Stimulated activated CD4-positive, alpha-beta T cell treated with anti-CD3 and anti-CD28 coated beads, TNF-alpha, amount 100 ng/mL, for 4 hours (primary cell): ENCODE results near the gene SCUBE3.

Experiments used
- DNase-seq, 3 experiments: peaks; one replicate each; pipeline ENCODE4 v3.0.0-alpha.2; 2020; ENCODE audit warnings: low read depth in 3 of 3

The SCUBE3 gene

DNA sequence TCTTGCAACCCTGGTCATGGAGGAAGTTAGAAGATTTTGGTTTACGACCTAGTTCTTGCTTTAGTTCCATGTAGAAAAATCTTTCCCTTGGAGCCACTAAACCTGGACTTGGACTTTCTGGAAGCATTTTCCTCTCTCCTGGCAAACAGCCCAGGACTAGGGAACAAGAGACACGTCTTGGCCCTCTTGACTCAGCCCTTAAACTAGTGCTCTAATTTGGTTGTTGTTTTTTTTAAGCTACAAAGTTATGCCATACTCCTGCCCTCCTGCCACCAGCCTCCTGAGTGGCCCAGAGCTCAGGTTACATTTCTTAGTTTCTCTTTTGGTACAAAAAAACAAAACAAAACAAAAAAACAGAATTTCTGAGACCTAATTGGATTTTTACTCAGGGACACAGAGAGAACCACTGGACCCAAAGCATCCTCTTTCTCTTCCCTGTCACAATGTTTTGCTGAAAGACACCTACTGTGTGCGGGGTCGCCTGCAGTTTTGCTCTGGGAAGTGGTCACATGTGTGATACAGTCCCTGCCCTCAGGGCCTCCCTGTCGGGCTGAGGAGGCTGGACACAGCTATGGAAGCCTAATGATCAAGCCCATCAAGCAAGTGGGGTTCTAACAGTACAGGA, 32.3 kb upstream of the SCUBE3 start:
- no peak for DNase-seq

DNA sequence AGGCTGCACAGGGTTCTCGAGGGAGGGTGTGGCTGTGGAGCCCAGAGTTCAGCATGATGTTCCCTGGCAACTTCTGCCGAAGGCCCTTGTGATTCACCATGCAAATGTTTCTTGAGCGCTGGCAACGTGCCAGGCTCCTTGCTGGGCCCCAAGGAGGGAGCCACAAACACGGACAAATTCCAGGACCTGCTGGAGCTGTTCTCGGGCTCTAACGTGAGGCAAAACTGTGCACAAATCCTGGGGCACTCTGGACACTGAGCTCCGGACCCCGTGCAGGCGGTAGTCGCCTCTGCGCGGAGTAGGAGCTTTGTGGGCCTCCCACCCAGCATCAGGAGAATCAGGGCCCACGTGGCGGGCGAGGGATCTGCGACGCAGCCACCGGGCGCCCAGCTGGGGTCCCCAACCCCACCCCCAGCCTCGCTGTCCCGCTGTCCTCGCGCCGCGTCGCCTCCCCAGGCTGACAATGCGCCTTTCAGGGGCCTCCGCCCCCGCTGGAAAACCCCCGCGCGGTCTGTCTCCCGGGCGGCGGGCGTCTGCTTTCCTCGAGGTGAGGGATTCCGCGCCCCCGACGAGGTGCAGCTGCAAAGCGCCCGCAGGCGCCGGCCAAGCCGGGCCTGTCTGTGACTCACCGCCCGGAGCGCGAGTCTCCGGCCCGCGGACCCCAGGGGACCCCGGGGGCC, 31.7 kb upstream of the SCUBE3 start:
- DNase-seq: no peak

DNA sequence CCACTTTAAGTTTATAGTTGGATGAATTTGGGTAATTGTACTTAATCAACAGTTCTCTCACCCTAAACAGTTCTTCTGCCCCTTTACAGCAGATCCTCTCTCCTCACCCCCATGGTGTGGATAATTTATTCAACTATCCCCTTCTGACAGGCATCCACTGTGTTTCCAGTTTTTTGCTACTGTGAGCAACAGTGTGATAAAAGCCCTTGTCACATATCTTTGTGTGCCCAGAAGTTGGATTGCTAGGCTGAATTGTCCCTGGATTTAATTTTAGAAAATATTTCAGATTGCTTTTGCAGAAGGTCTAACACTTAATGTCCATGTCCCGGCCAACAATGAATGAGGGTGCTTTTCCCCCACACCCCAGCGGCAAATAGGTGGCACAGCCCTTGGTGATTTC, 30.5 kb upstream of the SCUBE3 start:
- no peak for DNase-seq

DNA sequence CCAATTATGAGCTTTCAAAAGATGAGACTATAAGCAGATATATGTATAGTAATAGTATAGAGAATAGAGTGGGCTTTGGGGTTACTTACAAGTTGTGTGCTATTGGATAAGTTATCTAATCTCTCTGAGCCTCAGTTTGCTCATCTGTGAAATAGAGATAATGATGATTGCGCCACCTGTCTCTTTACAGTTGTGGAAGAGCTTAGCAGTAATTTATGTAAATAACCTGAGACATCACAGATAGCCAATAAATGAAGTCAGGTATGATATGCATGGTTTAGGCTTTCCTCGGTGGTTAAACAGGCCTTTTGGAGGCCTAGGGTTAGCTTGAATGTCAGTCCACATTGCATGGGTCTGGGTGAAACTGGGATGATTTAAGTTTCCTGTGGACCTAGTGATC, 29.8 kb upstream of the SCUBE3 start:
- no peak for DNase-seq

DNA sequence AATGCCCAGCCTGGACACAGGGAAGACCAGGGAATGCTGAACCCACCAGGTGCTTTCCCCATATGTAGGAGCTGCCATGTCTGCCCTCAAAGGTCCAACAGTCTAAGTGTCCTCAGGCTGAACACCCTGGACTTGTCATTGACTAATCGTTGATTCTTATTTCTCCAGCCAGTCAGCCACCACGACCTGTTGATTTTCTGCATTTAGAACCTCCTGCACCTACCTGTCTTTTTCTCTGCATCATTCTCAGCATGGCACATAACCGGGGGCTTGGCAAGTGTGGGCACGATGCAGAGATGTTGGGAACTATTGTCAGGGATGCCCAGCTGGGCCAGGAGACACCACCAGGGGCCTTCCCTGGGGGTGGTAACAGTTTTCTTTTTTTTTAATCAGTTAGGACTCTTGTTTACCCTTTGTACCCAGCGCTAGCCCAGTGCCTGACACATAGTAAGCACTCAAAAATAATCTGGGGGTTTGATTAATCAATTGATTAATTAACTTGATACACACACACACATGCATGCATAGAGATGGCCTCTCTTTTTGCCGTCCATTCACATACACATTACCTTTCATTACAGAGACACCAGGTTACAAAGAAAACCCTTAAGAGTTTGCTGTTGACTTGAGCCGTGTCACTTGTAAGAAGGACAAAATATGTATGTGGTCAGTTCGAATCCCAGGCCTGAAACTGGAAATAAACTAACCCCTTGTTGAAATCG, 29.0 kb upstream of the SCUBE3 start:
- no peak for DNase-seq

DNA sequence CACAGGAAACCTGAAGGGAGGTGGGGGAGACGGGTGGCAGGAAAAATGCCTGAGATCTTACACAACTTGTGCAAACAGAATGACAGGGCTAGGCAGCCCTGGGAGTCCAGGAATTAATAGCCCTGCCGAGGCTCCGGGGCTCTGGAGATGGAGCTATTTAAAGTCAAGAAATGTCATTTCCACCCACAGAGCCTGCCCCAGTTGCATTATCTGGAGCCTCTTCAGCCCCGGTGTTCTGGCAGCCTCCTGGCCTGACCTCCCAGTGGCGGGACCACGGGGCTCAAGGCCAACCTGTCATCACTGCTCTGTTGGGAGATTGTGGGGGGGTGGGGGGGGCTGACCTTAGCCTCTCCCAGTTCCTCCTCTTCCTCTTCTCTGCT, 28.5 kb upstream of the SCUBE3 start:
- no peak for DNase-seq

DNA sequence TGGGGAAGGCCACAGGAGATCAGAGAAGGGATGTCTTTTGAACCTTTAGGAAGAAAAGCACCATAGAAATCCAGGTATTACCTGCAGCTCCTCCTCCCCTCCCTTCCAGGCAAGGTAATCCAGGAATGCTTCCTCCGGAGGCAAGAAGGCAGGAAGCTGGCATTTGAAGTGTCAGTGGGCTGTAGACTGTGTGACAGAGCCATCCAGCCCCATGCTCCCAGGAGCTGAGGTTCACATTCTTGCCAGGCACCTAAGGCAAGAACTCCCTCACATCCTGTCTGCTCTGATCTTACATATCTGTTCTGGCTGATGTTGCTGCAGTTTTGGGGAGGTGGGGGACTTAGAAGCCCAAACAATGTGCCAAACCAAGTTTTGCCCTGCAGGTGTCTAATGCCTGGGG, 27.8 kb upstream of the SCUBE3 start:
- DNase-seq: no peak

DNA sequence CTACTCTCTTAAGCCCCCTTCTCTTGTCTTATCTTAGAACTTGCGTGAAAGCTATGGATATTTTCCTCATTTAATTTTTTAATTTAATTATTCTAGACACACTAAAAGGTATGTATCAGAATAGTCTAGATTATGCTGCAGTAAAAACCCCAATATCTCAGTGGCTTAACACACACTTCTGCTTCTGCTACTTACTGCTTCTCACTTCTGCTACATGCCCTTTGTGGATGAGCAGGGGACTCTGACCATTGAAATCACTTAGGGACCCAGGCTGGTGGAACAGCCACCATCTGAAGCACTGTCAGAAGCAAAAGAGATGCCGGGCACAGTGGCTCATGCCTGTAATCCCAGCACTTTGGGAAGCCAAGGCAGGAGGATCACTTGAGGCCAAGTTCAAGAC, 27.2 kb upstream of the SCUBE3 start:
- no peak for DNase-seq

DNA sequence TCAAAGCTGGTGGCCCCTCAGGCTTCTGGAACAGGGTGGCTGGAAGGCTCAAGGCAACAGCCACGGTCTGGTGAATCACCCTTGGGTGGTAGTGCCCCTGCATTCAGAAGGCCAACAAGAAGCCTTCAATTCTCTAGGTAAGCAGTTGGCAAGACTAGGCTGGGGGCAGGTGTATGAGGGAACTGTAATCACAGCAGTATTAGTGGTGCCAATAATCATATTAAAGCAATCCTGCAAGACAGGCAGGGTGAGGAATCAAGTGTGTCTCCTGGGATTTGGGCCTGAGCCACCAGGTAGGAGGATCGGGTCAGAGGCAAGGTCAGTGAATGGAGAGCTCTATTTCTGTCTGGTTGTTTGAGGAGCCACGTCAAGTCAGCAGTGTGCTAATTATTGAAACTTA, 24.9 kb upstream of the SCUBE3 start:
- no peak for DNase-seq

DNA sequence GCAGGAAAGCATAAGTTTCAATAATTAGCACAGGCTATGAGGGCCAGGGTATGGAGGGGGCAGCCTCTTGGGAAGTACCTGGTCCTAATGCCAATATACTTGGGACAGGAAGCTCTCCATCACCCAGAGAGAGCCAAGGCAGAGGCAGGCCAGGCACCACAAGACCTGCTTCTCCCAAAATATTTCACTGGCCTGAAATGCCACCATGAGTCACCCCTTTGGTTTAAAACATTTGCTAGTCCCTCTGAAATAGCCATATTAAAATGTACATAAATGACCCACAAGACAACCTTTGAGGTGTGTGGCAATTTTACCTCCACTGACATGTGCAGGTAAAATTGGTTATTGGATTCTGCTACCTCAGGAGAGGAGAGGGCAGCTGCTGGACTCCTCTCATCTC, 23.4 kb upstream of the SCUBE3 start:
- DNase-seq: no peak

DNA sequence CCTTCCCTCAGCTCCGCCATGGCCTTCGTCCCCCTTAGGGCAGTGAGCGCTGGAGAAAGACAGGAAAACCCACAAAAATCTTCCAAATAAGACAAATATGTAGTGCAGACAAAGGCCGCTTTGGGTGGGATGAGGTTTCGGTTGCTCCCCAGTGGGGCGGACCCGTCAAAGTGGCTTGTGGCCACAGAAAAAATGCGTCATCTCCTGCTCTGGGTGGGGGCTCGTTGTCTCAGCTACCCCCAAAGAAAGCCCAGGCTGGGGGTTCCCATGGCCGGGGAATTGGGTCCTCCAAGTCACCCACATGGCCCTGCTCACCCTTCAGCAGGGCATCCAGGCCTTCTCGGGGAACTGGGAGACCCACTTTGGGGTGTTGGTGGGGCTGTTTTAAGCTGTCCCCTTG, 21.9 kb upstream of the SCUBE3 start:
- DNase-seq: no peak

DNA sequence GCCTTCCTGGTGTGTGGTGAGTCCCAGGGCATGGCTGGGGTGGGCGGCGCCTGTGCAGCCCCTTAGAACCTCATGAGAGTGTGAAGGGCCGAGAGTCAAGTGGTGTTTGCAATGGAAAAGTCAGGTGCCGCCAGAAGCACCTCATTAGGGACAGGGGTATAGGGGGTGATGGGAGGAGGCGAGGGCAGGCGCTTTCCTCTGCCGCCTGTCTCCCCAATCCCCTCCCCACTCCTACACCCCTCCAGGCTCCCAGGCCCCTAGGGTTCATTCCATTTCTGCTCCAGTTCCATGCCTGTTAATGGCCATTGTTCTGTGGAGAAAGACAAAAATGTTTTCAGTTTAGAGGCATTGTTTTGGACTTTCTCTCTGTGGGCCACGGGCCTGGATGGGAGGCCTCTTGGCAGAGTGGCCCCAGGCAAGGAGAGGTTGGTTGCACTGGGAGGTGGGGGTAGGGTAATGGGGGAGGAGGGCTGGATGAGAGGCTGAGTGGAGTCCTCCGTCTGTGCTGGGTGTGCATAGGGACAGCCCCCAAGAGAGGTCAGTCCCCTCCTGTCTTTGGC, 21.4 kb upstream of the SCUBE3 start:
- no peak for DNase-seq

DNA sequence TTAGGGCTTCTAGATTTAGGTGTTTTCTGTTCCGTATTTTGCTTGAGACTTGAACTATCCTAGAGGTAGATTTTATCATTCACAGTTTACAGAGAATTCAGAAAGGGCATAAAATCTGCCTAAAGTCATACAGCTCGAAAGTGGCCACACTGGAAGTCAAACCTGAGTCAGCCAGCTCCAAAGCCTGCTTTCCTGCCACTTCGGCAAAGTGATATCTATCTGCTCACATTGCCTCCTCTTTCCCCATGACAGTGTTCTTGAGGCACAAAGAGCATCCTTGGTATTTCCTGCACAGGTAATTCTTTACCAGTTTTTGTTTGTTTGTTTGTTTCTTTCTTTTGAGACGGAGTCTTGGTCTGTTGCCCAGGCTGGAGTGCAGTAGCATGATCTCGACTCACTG, 19.4 kb upstream of the SCUBE3 start:
- DNase-seq: no peak

DNA sequence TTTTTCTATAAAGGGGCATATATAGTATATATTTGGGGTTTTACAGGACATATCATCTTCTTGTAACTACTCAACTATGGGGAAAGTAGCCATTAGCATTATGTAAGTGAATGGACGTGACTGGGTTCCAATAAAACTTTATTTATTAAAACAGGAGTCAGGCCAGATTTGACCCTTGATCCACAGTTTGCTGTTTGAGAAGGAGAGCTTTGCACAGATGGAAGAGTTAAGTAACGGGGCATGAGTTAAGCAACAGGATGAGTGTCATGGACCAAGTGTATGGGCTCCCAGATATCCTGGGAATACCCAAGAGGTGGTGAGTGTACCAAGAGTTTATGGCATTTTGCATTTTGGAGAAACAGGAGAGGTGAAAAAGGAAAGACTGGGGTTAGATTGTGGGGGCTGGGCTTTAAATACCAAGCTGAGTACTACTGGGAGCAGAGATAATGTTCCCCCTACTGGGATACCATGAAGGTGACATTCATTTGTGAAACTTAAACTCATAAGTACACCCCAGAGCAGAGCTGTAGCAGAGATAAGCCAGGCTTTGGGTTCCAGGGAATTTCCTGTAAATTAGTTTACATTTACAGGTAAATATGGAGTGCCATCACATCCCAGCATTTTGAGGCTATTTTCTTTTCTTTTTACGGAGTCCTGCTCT, 18.5 kb upstream of the SCUBE3 start:
- DNase-seq: no peak

DNA sequence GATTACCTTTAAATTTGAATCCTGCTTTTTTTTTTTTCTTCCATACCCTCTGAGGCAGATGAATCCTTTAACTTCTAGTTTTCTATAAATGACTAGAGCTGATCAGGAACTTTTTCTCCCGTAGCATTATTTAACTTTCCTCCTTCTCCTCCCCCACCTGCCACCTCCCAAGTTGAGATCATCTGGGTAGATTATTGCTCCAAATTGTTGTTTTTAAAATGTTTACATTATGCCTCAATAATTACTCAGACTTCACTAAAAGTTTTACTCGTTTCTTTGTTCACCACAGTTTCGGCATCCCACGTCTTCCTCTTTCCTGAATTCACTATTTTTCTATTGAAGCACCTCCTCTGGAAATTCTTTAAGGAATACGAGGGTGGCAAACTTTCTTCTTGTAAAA, 16.6 kb upstream of the SCUBE3 start:
- DNase-seq: no peak

DNA sequence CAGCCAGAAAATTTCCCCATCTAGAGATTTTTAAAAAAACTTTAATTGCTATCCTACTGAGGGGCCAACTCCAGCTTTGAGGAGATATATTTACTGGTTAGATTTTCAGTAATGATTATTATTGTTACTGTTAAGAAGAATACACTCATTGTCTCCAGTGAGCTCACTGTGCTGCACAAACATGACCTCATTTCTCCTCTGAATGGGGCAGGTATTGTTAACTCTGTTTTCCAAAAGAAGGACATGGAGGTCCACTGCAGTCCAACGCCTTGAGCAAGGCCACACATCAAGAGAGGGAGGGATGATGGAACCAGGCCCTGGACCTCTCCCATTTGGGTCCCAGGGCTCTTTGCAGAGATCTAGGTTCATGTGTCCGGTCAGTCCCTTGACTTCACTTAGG, 13.9 kb upstream of the SCUBE3 start:
- no peak for DNase-seq

DNA sequence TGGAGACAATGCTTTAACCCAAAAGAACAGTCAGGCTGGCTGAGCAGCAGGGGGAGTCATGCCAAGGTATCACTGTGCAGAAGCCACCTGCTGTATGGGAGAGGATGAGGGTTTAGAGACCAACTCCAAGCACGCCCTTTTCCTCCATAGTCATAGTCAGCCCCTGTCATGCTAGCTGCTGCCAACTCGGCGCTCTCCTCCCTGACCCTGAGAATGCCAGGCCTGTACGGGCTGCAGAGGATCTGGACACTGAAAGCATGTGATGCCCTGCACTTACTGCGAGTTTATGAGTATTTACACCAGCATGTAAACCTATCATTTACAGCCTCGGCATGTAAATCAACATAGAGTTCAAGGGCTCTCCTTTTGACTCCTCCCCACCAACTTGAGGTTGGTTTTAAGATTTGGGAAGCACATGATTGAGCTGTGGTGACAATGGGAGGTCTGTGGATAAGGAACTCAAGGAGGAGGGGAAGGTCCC, 11.7 kb upstream of the SCUBE3 start:
- no peak for DNase-seq

DNA sequence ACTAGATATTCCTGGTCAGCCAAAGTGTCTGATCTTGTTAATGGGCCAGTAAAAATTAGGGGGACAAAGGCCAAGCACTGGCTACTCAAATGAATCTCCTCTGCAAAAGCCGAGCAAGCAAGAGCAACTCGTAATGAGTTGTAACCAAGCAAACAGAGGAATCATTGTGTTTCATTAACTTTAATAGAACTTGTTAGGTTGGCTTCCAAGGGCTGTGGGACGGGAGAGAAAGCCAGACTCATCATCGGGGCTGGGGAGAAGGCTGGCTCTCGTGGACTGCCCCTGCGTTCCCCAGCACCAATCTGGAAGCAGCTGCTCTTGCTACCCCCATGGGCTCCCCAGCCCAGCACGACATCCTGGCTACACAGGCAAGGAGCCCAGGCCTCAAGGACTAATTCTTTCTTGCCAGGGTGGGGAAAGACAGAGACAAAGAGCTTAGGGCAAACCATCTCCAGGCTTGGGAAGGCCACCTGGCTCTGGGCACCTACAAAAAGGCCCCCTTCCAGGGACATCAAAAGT, 10.5 kb upstream of the SCUBE3 start:
- no peak for DNase-seq

DNA sequence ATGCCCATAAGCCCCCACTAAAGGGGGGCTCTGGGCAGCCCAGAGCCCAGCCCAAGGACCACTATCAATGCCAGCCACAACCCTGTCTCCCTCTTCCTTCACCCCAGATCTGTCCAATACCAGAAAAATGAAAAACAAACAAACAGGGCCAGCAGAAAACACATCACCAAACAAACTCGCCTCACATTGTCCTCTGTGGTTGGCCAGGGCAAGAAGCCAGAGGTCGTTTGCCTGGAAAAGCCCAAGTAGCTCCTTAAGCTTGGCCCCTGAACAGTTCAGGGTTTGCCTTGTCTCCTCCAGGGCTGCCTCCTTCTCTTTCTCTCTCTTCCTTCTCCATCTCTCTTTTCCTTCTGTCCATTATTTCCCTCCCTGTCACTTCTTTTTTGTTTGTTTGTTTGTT, 10.1 kb upstream of the SCUBE3 start:
- DNase-seq: no peak

DNA sequence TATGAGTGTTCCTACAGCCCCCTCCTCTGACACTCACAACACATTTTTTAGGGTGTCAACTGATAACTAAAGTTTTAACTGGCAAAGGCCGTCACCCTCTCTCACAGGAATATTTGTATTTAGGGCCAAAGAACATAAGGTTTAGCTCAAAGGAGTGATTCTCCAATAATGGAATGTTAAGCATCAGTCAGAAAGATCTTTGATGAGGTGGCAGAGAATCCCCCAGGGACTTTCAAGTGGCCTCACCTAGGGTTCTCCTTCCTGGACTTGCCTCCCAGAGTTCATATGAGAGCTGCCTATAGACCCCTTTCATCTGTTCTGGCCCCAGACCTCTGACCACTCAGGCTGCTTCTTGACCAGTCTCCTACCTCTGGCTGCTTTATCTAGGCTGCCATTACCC, 7.4 kb upstream of the SCUBE3 start:
- no peak for DNase-seq

DNA sequence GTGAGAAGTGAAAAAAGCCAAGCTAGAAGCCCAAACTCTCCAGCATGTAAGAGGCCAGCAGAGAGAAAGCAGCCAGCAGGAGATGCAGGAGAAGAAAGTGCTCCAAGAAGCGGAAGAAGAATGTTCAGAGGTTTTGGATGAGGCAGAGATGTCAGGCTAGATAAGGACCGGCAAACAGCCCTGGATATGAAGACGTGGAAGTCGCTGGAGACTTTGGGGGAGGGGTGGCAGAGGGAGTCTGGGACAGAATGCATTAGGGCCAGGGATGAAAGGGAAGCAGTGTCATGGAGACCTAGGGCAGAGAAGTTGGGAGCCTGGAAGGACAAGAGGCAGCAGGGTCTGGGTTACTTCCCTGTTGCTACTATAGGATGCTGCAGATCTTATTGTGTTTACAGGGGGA, 5.3 kb upstream of the SCUBE3 start:
- no peak for DNase-seq

DNA sequence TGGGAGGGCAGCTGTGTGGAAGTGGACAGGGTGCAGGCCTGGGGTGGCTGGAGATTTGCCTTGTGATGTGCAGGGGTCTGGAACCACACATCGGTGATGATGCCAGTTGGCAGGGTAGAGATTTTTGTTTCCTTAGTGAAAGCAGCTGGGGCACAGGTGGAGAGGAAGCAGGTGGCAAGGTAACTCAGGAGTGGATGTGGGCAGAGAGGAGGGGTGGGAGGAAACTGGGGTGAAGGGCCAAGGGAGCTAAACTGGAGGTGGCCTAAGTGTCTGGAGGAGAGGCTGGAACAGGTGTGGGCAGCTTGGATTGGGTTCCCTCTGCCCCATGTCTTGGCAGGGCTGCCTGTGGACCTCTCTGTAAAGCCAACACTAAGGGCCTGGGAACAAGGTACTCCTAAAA, 4.7 kb upstream of the SCUBE3 start:
- DNase-seq: no peak
